Spleen (tissue), 11 donors: ENCODE results near the gene STK4. TPM values are rescaled to one million over a fixed set of nuclear protein-coding genes. Genes with fewer than 3 reads are reported as not detected.

ENCODE experiments used
- DNase-seq: peaks from one replicate; pipeline ENCODE4 v3.0.0-alpha.2; 2020
- H3K27ac ChIP-seq, 8 donors: fragments of 200-600 bp; sonication (generic) in 7 of 8; 1 replicate in 4 of 8; 2 replicates in 4 of 8; pipeline versions ENCODE4 v1.5.0 to v1.8.0; 2016 to 2021; ENCODE audit warnings: inconsistent platforms in 4 of 8, mild to moderate bottlenecking in 4 of 8, moderate library complexity in 1 of 8
- H3K27me3 ChIP-seq, 7 donors: fragments of 200-600 bp; sonication (generic) in 6 of 7; replicated peaks in 1 of 7; 1 replicate in 4 of 7; 2 replicates in 3 of 7; pipeline versions ENCODE4 v1.5.0 to v1.8.0; 2016 to 2021; ENCODE audit warnings: inconsistent platforms in 3 of 7, mild to moderate bottlenecking in 1 of 7
- H3K36me3 ChIP-seq, 6 donors: fragments of 200-600 bp; sonication (generic) in 5 of 6; 1 replicate in 4 of 6; 2 replicates in 2 of 6; pipeline versions ENCODE4 v1.5.0 to v1.8.0; 2016 to 2021; ENCODE audit warnings: inconsistent platforms in 2 of 6
- H3K4me1 ChIP-seq, 6 donors: fragments of 200-600 bp; sonication (generic) in 5 of 6; 1 replicate in 3 of 6; 2 replicates in 3 of 6; pipeline versions ENCODE4 v1.5.0 to v1.8.0; 2016 to 2021; ENCODE audit warnings: inconsistent platforms in 3 of 6
- H3K4me3 ChIP-seq, 8 donors: fragments of 200-600 bp; sonication (generic) in 7 of 8; 1 replicate in 4 of 8; 2 replicates in 4 of 8; pipeline versions ENCODE4 v1.5.0 to v1.8.0; 2016 to 2021; ENCODE audit warnings: inconsistent platforms in 4 of 8, mild to moderate bottlenecking in 4 of 8, moderate library complexity in 2 of 8
- H3K9me3 ChIP-seq, 8 donors: fragments of 200-600 bp; sonication (generic) in 7 of 8; 1 replicate in 4 of 8; 2 replicates in 4 of 8; pipeline versions ENCODE4 v1.5.0 to v1.8.0; 2016 to 2021; ENCODE audit warnings: inconsistent platforms in 4 of 8
- POLR2A ChIP-seq, 3 donors: fragments of 450-650 bp; IDR thresholded peaks; one replicate each; pipeline ENCODE4 v1.5.1; 2017; ENCODE audit warnings: antibody characterized with exemption in 3 of 3, mild to moderate bottlenecking in 1 of 3
- POLR2AphosphoS5 ChIP-seq, 3 donors: sonication (generic); formaldehyde crosslinking; IDR thresholded peaks; one replicate each; pipeline ENCODE4 v1.5.1; 2017; ENCODE audit warnings: antibody characterized with exemption in 3 of 3
- WGBS, 5 donors: extraction: QIAGEN DNeasy Blood & Tissue Kit in 3 of 5; methylation state at CpG; one replicate each; pipeline versions ENCODE4 v1.1.5 to v1.1.7; 2013 to 2018; 5-methylcytosine and 5-hydroxymethylcytosine counted together
- intact Hi-C: fragments of 100-400 bp; cut with DNase I; formaldehyde crosslinking; loops from one replicate; pipeline ENCODE4 v1.15.0; 2023; ENCODE audit warnings: low total_unique reads
- polyA plus RNA-seq, 3 donors: library from polyadenylated mRNA; stranded (reverse); fragments of 200-250 nt; gene quantifications; one replicate each; pipeline ENCODE4 v1.2.1, GENCODE V29; 2013
- total RNA-seq, 7 donors: library from RNA; depleted of rRNA in 3 of 7; stranded (reverse); fragments of >200 nt in 3 of 7; fragmentation: NEBNext Ultra II Directional in 4 of 7; extraction: Animal tissue kit (Norgen Biotek cat#: 25700) in 4 of 7; gene quantifications; one replicate each; pipeline versions ENCODE4 v1.1.0 to v1.2.1, GENCODE V29; 2016 to 2021
- TF ChIP-seq, protein P1 (sequence below), 11 experiments: fragments of 200-600 bp in 7 of 11; fragments of 450-650 bp in 4 of 11; sonication (generic) in 4 of 11; IDR thresholded peaks in 8 of 11; conservative IDR thresholded peaks in 3 of 11; 1 replicate in 7 of 11; 2 replicates in 4 of 11; pipeline versions ENCODE4 v1.4.0 to v1.8.0; 2016 to 2021; ENCODE audit warnings: antibody characterized with exemption in 11 of 11, inconsistent platforms in 4 of 11, mild to moderate bottlenecking in 1 of 11
- donor health status: healthy with polysubstance abuse.
- donor health status: DM: no; HTN: no; CAD: no; lungs with moderate emphysema.
- donor health status: DM: no; HTN: no; CAD: no.
- donor health status: Bipolar disorder and iron deficiency.
- donor health status: healthy.
- donor health status: DM: no; HTN: no; CAD: no.
- donor health status: DM: yes; HTN: yes; CAD: no.

The STK4 gene
- total and polyA plus RNA-seq, 10 donors, result 19.0 to 241 (median 124) TPM

DNA sequence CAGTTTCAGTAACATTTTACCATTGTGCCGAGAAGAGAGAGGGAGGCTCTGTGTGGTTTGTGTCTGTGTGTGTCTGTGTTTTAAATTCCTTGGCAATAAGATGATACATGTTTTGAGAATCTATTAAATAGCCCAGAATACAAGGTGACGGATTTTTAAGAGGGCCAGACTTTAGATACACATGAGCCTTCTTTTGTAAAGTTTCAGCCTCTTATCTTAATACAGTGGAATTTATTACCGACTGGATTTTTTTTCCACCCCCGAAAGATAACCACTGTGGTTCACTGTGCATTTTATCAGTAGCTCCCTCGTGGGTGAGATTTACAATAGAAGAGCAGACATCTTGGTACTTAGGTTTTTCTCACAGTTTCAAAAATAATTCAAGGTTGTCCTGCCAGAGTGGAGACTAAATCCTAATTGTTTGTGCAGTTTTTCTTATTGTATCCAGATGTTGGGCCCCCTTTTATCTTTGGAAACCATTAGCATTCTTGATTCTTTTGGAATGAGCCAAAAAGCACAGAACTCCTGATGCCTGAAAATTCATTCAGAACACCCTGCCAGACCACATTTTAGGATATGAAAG, 49.9 kb downstream of the STK4 start:
- H3K9me3 ChIP-seq, result no peaks in the 10 kb centered on the region
- TF ChIP-seq, protein P1, sequence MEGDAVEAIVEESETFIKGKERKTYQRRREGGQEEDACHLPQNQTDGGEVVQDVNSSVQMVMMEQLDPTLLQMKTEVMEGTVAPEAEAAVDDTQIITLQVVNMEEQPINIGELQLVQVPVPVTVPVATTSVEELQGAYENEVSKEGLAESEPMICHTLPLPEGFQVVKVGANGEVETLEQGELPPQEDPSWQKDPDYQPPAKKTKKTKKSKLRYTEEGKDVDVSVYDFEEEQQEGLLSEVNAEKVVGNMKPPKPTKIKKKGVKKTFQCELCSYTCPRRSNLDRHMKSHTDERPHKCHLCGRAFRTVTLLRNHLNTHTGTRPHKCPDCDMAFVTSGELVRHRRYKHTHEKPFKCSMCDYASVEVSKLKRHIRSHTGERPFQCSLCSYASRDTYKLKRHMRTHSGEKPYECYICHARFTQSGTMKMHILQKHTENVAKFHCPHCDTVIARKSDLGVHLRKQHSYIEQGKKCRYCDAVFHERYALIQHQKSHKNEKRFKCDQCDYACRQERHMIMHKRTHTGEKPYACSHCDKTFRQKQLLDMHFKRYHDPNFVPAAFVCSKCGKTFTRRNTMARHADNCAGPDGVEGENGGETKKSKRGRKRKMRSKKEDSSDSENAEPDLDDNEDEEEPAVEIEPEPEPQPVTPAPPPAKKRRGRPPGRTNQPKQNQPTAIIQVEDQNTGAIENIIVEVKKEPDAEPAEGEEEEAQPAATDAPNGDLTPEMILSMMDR (IDR thresholded peaks at IDR 0.05 in 8 of 11, conservative IDR thresholded peaks at IDR 0.05 in 3 of 11), result no peak
- TF ChIP-seq POLR2A (IDR thresholded peaks at IDR 0.05) (no peak), POLR2AphosphoS5 (IDR thresholded peaks at IDR 0.05) (no peak)
- intact Hi-C loops, result no loop called here
- no peak overlapping the region for H3K27ac ChIP-seq
- peaks cover 0 to 89% (median 5%) of the 10 kb centered on the region in 6 donors for H3K4me1 ChIP-seq
- 74 to 85% (median 84%) methylated on average over 5 of the region's 5 CpGs for WGBS, 5 donors
- no peaks in the 10 kb centered on the region for H3K27me3 ChIP-seq
- H3K36me3 ChIP-seq, result peaks cover 0 to 97% (median 34%) of the 10 kb centered on the region in 6 donors
- no peak for DNase-seq
- H3K4me3 ChIP-seq, result no peak overlapping the region

DNA sequence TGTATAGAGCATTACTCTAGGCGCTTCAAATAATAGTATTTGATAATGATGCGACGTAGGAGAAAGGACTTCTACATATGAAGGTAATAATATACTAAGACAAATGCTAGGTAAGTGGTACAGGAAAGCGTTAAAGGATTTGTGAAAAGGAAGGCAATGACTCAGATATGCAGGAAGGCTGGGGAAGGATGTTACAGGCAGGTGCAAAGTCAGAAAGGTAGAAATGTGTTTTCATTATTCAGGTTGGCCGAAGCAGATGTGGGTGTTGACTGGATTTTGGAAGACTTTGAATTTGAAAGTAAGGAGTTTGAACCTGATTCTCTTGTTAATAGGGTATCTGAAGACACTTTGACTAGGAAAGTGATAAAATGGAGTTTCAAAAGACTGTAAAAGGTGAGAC, 51.0 kb downstream of the STK4 start:
- peaks cover 0 to 78% (median 3%) of the 10 kb centered on the region in 6 donors for H3K4me1 ChIP-seq

DNA sequence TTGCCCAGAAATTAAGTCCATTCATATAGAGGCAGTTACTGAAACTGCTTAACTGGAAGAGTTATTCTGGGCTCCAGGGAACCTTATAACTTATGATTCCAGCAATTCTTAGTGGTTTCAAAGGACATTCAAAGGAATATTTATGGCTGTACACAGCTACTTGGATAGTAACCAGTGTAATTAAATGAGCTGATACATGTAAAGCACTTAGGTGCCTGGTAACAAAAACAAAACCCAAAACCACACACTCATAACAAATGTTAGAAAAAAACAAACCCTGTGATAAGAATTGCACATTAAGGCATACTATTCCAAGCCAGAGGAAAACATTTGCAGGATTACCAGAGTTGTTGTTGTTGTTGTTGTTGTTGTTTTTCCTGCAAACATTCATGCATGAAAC, 51.5 kb downstream of the STK4 start:
- TF ChIP-seq POLR2AphosphoS5 (IDR thresholded peaks at IDR 0.05) (no peak), POLR2A (IDR thresholded peaks at IDR 0.05) (no peak)
- TF ChIP-seq, protein P1 (IDR thresholded peaks at IDR 0.05 in 8 of 11, conservative IDR thresholded peaks at IDR 0.05 in 3 of 11), result no peak
- H3K36me3 ChIP-seq, result peaks cover 0 to 99% (median 36%) of the 10 kb centered on the region in 6 donors
- H3K27me3 ChIP-seq, result no peaks in the 10 kb centered on the region
- H3K9me3 ChIP-seq, result no peaks in the 10 kb centered on the region
- H3K4me3 ChIP-seq, result no peak overlapping the region
- peaks cover 0 to 72% (median 3%) of the 10 kb centered on the region in 6 donors for H3K4me1 ChIP-seq
- intact Hi-C loops, result no loop called here
- no peak overlapping the region for H3K27ac ChIP-seq
- DNase-seq, result no peak

More for the DNA sequence above, 51.0 kb downstream of the STK4 start:
- H3K27ac ChIP-seq, result no peak overlapping the region
- no peak for TF ChIP-seq POLR2AphosphoS5 (IDR thresholded peaks at IDR 0.05)
- no peak for DNase-seq
- 84 to 95% (median 92%) methylated on average over 5 of the region's 5 CpGs for WGBS, 5 donors
- intact Hi-C loops, result no loop called here
- no peaks in the 10 kb centered on the region for H3K27me3 ChIP-seq
- H3K36me3 ChIP-seq, result peaks cover 0 to 99% (median 38%) of the 10 kb centered on the region in 6 donors
- no peak overlapping the region for H3K4me3 ChIP-seq
- no peaks in the 10 kb centered on the region for H3K9me3 ChIP-seq

DNA sequence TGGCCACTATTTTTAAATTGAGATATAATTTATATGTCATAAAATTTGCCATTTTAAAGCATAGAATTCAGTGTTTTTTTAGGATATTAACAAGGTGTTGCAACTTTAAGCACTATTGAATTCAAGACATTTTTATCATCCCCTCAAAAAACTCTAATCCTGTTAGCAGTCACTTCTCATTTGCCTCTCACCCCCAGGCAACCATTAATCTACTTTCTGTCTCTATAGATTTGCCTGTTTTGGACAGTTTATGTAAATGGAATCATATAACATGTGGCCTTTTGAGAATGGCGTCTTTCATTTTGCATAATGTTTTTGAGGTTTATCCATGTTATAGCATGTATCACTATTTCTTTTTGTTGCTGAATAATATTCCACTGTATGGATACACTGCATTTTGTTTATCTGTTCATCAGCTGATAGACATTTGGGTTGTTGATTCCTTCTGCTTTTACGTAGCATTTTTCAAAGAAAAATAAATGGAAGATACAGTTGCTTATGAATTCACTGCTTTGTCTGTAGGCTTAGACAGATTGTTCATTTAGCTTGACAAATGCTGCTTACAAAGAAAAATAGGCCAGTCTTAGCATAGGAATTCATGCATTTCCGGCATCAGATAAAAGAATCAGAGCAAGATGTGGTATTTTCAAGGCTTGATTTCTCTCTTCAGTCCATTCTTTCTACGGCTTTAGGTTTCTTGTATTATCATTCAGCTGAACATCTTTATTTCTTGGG, 52.9 kb downstream of the STK4 start:
- no peaks in the 10 kb centered on the region for H3K9me3 ChIP-seq
- no peak overlapping the region for H3K27ac ChIP-seq
- TF ChIP-seq, protein P1 (IDR thresholded peaks at IDR 0.05 in 8 of 11, conservative IDR thresholded peaks at IDR 0.05 in 3 of 11), result no peak
- TF ChIP-seq POLR2AphosphoS5 (IDR thresholded peaks at IDR 0.05), result no peak
- TF ChIP-seq POLR2A (IDR thresholded peaks at IDR 0.05), result no peak
- intact Hi-C loops, result no loop called here
- H3K27me3 ChIP-seq, result no peaks in the 10 kb centered on the region
- H3K4me1 ChIP-seq, result peaks cover 0 to 59% (median 3%) of the 10 kb centered on the region in 6 donors
- no peak overlapping the region for H3K4me3 ChIP-seq
- H3K36me3 ChIP-seq, result peaks cover 0 to 100% (median 37%) of the 10 kb centered on the region in 6 donors
- 92 to 98% (median 95%) methylated on average over 4 of the region's 4 CpGs for WGBS, 5 donors
- DNase-seq, result no peak
